Lung (tissue), 12 donors: Measurements from ENCODE around the gene ARID3C. TPM values are rescaled to one million over a fixed set of nuclear protein-coding genes. Genes with fewer than 3 reads are reported as not detected.

Experiments used
- ATAC-seq: fragments of 200-7000 bp; cut with Tn5 transposase; one replicate; pipeline ENCODE4 v1.9.1; 2020; ENCODE audit warnings: moderate number of reproducible peaks; ENCODE audit not compliant: insufficient read depth, low FRiP score
- DNase-seq, 3 donors: peaks; one replicate each; pipeline ENCODE4 v3.0.0-alpha.2; 2013 to 2017
- H3K27ac ChIP-seq, 2 donors: one replicate each; pipeline ENCODE4 v1.5.1; 2013; ENCODE audit warnings: mild to moderate bottlenecking in 2 of 2, moderate library complexity in 2 of 2, control low read depth in 1 of 2, inconsistent platforms in 1 of 2, low read depth in 1 of 2, low read length in 1 of 2
- H3K27me3 ChIP-seq, 3 donors: one replicate each; pipeline ENCODE4 v1.5.1; 2013; ENCODE audit warnings: low read length in 2 of 3; ENCODE audit not compliant: control insufficient read depth in 3 of 3, insufficient read depth in 3 of 3
- H3K36me3 ChIP-seq, 4 donors: one replicate each; pipeline ENCODE4 v1.5.1; 2013; ENCODE audit warnings: low read length in 4 of 4, mild to moderate bottlenecking in 1 of 4, moderate library complexity in 1 of 4; ENCODE audit not compliant: control insufficient read depth in 4 of 4, insufficient read depth in 4 of 4
- H3K4me1 ChIP-seq, 5 donors: one replicate each; pipeline ENCODE4 v1.5.1; 2013; ENCODE audit warnings: low read length in 5 of 5, mild to moderate bottlenecking in 2 of 5, moderate library complexity in 1 of 5; ENCODE audit not compliant: control insufficient read depth in 5 of 5, insufficient read depth in 5 of 5
- H3K4me3 ChIP-seq: one replicate; pipeline ENCODE4 v1.5.1; 2013; ENCODE audit warnings: mild to moderate bottlenecking, control low read depth, moderate library complexity
- H3K9ac ChIP-seq, 2 donors: one replicate each; pipeline ENCODE4 v1.5.1; 2013; ENCODE audit warnings: low read length in 2 of 2, control low read depth in 1 of 2; ENCODE audit not compliant: insufficient read depth in 1 of 2
- H3K9me3 ChIP-seq, 4 donors: one replicate each; pipeline ENCODE4 v1.5.1; 2013; ENCODE audit warnings: low read length in 3 of 4, mild to moderate bottlenecking in 1 of 4, moderate library complexity in 1 of 4; ENCODE audit not compliant: control insufficient read depth in 4 of 4, insufficient read depth in 3 of 4
- CTCF ChIP-seq: IDR thresholded peaks from 2 replicates; pipeline ENCODE4 v1.5.1; 2012; ENCODE audit warnings: mild to moderate bottlenecking; ENCODE audit errors: control extremely low read depth, extremely low read depth
- WGBS, 2 donors: extraction: QIAGEN DNeasy Blood & Tissue Kit; methylation state at CpG; one replicate each; pipeline ENCODE4 v1.1.7; 2013; 5-methylcytosine and 5-hydroxymethylcytosine counted together
- polyA plus RNA-seq, 2 donors: library from polyadenylated mRNA; stranded (reverse); fragments of 200-250 nt; gene quantifications; one replicate each; pipeline ENCODE4 v1.2.1, GENCODE V29; 2013
- total RNA-seq, 2 donors: library from RNA; depleted of rRNA in 1 of 2; stranded (reverse); fragments of >200 nt in 1 of 2; gene quantifications; one replicate each; pipeline ENCODE4 v1.2.1, GENCODE V29; 2014 to 2021
- donor health status: control.
- donor health status: control.
- donor health status: Bipolar disorder and iron deficiency.
- donor health status: healthy.
- donor health status: DM: yes; HTN: yes; CAD: no.

Gene ARID3C
- total and polyA plus RNA-seq, 4 donors: not detected

DNA sequence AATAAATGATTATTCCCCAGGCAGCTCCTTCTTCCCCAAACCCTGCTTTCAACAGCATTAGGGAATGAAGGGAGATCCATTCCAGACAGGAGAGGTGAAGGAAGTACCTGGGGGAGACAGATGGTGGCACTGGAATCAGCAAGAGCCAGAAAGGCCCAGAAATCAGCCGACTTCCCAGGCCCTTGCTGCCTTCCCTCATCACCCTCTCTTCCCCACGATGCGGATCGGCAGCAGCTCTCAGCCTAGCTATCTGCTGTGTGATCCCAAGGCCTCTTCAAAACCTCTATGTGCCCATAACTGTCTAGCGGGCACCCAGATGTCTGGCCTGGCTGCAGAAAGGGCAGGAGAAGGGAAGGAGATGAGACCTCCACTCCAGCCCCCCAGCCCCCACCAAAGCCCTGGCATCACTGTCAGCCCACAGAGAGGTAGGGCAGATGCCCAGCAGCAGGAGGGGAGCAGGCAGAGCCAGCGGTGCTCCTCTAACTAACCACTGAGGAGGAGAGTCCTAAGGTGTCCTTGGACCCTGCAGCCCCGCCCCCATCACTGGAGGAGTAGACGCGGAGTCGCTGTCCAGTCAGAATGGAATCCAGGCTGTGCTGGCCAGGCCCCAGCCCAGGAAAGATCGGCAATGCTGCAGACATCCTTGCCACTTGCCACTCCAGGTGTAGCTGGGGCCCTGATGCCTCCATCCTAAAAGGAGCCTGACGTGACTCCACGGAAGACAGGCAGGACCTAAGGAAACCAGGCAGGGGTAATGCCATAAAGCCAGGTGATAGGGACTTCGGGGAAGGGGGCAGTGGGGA, 52.1 kb downstream of the ARID3C start:
- WGBS, 2 donors: 55 to 60% methylated on average over 14 of the region's 14 CpGs
- Histone ChIP-seq H3K9ac (no peak overlapping the region), H3K27me3 (peaks cover 2 to 41% (median 5%) of the 10 kb centered on the region in 3 donors), H3K36me3 (peaks cover 0 to 7% (median 0%) of the 10 kb centered on the region in 4 donors), H3K4me3 (no peak overlapping the region), H3K4me1 (peaks cover 0 to 87% (median 32%) of the 10 kb centered on the region in 5 donors), H3K27ac (no peak overlapping the region), H3K9me3 (peaks cover 0 to 2% (median 0%) of the 10 kb centered on the region in 4 donors)
- TF ChIP-seq CTCF: no peak
- peak in 1 of 3 donors; percentile 46 for DNase-seq
- no peak for ATAC-seq

- no peak for DNase-seq
- no peak overlapping the region for H3K27ac ChIP-seq
- H3K4me1 ChIP-seq: peaks cover 0 to 90% (median 32%) of the 10 kb centered on the region in 5 donors
- peaks cover 2 to 41% (median 5%) of the 10 kb centered on the region in 3 donors for H3K27me3 ChIP-seq
- no peak for ATAC-seq
- 63 to 70% methylated on average over 21 of the region's 21 CpGs for WGBS, 2 donors
- H3K9ac ChIP-seq: no peak overlapping the region
- H3K4me3 ChIP-seq: no peak overlapping the region
- H3K36me3 ChIP-seq: peaks cover 0 to 7% (median 0%) of the 10 kb centered on the region in 4 donors
- TF ChIP-seq CTCF: no peak
- H3K9me3 ChIP-seq: peaks cover 0 to 2% (median 0%) of the 10 kb centered on the region in 4 donors
Measured at GRCh38 chr9:34575862-34576596, 52.8 kb downstream of the ARID3C start.

- Histone ChIP-seq H3K4me3 (no peak overlapping the region), H3K36me3 (peaks cover 0 to 7% (median 0%) of the 10 kb centered on the region in 4 donors), H3K4me1 (peaks cover 0 to 90% (median 36%) of the 10 kb centered on the region in 5 donors), H3K9me3 (peaks cover 0 to 2% (median 0%) of the 10 kb centered on the region in 4 donors), H3K27ac (no peak overlapping the region), H3K27me3 (peaks cover 2 to 41% (median 5%) of the 10 kb centered on the region in 3 donors), H3K9ac (no peak overlapping the region)
- WGBS, 2 donors: 47 to 55% methylated on average over 8 of the region's 8 CpGs
- no peak for ATAC-seq
- DNase-seq: peak; percentile 68 to 92 (median 83)
- TF ChIP-seq CTCF: no peak
Measured at GRCh38 chr9:34575241-34575640, 53.6 kb downstream of the ARID3C start.
